ENCODE data around the gene ABR.

The ABR gene

GRCh38 chr17:1030684-1031532 lies 148.9 kb downstream of the ABR start:
- DNase-seq (ENCODE audit: low spot score), result no peak

DNA sequence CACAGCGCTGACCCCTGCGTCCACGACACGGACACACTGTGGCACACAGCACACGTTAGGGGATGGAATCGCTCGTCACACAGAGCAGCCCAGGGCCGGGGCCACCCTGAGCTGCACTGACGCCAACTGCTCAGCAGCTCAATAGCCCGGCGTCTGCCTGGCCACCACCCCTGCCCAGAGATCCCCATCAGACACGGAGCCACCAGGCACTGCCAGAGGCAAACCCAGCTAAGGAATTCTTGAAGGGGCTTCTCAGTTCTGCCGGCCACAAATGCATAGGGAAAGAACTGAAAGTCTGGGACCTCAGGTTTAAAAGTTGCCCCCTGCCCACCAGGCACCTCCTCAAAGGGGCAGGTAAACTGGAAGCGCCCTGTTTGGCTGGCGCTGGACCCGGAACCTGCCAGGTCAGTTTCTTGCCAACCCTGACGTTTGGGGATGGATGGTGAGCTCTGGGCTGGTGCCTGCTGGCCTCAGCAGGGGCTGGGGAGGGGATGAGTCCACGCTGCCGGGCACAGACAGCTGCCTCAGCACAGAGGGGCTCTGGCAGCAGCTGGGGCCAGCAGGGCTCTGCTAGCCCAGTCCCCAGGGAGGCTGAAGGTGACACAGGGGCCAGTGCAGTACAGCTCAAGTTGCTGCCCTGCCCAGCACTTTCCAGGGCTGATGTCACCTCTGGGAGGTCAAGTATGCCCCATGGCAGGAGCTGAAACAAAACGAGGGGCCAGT lies 149.7 kb downstream of the ABR start:
- DNase-seq (ENCODE audit: low spot score), result no peak

DNA sequence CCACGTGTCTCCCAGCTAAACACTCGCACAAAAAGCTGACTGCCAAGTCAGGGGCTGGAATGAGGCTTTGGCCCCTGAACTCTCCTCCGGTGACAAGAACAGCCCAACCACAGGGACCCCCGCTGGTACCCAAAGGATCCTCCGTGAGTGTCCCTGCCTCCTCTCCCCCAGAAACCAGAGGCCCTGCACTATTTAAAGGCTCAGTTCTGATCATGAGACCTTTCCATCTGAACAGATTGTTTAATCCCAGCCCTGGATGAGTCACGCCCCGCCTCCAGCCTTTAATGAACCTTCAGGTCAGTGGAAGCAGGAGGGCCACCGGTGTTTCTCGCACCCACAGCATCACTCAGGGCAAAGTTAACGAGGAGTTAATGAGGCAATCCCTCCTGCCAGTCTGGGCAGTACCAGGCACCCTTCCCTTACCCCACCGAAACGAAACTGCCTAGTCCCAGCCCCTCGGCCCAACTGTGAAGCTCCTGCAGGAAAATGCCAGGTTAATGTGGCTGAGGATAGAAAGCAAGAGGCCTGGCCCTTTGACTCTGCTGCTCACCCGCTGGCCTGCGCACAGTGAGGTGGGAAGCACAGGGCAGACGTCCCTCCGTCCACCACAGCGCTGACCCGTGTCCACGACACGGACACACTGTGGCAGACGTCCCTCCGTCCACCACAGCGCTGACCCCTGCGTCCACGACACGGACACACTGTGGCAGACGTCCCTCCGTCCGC lies 150.4 kb downstream of the ABR start:
- DNase-seq (ENCODE audit: low spot score), result peak; percentile 77

GRCh38 chr17:1027044-1027443 lies 152.7 kb downstream of the ABR start:
- no peak for DNase-seq (ENCODE audit: low spot score)

DNA sequence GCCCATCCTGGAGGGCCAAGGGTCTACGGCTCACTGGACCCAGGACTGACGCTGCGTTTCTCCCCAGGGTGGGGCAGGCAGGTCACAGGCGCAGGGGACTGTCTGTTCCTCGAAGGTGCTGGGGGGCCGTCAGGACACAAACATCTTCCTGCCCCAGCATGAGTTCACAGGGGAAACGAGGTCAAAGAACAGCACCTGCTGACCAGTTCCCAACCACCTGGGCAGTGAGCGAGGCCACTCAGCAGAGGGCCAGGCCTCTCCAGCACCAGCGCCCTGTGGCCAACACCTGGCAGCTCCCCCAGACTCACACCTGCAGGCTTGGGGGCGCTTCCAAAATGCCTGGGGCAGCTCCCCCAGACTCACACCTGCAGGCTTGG lies 153.2 kb downstream of the ABR start:
- no peak for DNase-seq (ENCODE audit: low spot score)

DNA sequence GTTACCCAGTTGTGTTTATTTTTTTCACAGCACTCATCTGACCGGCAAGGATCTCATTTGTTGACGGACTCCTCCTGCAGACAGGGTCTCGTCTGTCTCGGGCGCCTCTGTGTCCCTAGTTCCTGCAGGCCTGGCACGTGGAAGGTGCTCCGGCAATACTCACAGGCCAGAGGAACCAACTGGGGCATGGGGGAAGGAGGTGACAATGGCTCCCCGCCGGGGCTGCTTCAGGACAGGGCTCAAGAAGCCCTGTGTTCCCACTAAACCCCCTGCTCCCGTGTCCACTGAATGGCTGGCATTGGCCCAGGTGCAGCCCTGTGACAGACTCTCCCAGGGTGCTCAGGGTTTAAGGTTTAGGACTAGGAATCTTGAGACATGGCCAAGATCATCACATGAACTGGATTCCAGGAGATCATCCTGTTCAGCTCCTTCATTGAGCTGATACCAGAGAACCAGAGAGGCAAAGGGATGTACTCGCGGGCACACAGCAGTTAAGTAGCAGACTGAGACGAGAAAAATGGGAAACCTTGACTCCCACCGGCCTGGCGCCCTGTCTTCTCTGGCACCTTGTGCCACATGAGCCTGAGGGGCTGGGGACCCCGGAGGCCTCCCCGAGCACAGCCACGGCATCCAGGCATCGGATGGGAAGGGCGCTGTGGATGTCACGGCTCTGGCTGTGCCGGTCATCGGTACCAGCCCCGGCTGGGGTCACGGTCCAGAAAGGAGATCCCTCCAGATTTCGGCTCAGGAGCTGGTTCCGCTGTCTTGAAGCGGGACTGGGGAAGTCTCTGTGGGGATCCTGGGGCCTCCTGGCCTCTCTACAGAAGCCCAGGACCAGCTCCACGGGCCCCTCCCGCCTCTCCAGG lies 153.8 kb downstream of the ABR start:
- DNase-seq (ENCODE audit: low spot score), result no peak

DNA sequence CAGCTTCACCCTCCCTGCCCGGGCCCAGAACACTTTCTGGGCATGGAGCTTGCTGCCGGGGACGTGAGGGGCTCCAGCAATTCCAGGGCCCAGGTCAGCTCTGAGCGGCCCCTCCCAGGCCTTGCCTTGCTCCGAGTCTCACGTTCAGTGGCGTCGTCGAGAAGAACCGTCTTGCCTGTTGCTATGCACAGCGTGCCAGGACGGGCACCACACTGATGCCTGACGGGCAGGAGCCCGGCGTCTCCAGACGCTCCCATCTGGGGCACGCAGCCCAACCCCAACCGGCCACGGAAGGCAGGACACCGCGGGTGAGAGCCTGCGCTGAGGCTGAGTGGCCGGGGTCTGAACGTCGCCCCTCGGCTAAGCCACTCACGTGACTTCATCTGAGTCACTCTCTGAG lies 155.7 kb downstream of the ABR start:
- no peak for DNase-seq (ENCODE audit: low spot score)

- DNase-seq (ENCODE audit: low spot score), result no peak
These were observed 157.3 kb downstream of the ABR start for GRCh38 chr17:1022278-1023024.

DNA sequence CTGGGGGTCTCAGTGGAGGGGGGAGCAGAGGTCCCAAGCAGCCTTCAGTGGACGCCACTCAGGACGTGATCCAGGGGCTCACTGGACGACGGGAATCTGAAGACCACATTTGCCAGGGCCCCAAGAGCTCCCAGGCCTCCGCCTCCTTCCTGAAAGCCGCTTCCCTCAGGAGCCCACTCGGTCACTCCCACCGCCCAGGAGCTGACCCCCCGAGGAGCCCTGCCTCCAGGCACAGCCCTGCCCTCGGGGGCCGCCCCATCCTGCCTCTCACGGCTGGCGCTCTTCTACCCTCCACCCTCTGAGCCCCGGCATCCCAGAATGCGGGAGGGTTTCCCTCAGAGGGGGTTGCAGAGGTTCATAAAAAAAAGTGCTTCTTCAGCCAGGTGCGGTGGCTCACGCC lies 158.6 kb downstream of the ABR start:
- DNase-seq (ENCODE audit: low spot score), result no peak

GRCh38 chr17:1019451-1019850 lies 160.3 kb downstream of the ABR start:
- DNase-seq (ENCODE audit: low spot score), result no peak

DNA sequence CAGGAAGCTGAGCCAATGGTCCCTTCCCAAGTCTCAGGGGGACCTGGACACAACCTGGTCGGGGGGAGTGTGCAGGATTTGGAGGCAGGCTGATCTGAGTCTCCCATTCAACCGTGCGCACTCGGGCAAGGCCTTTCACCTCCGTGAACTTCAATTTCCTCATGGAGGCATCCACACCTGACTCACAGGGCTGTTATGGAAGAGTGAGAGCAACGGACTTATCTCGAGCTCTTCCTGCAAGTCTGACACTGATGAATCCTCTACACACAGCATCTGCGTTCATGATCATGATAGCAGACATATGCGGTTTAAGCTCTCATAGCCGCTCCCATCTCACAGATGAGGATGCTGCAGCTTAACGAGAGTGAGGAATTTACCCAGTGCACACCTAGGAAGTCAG lies 161.2 kb downstream of the ABR start:
- no peak for DNase-seq (ENCODE audit: low spot score)

- DNase-seq (ENCODE audit: low spot score), result no peak
These were observed 166.1 kb downstream of the ABR start for GRCh38 chr17:1013729-1014090.

DNA sequence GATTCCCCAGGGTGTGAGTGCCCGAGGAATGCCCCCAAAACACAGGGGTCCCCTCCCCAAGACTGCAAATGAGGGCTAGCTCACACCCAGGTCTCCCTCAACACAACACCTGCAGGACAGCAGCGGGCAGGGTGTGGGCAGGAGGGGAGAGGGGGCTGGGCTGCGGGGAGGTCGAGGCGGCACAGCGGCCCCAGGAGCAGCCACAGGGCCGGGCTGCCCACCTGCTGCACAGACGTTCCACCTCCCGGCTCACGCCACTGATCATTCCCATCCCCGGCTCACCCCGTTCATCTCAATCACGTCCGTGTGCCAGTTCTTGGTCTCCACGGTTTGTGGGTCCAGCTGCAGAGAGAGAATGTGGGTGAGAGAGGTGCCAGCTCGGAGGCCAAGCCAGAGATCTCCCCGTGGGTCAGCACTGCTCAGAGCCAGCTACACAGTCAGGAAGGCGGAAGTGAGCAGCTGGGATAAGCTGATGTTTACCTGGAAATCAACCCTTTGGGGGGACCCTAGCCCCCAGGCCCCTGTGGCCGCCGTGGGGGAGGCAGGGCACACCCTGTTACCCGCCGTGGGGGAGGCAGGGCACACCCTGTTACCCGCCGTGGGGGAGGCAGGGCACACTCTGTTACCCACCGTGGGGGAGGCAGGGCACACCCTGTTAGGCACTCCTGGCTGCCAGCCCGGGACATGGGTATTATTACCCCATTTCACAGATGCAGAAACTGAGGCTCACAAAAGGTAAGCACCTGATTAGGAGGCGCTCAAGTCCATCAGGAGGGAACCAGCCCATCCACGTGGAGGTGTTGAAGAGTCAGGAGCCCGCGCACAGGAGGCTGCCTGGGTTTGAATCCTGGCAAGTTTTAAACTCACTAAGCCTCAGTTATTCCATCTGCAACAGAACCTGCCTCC lies 166.7 kb downstream of the ABR start:
- no peak for DNase-seq (ENCODE audit: low spot score)

DNA sequence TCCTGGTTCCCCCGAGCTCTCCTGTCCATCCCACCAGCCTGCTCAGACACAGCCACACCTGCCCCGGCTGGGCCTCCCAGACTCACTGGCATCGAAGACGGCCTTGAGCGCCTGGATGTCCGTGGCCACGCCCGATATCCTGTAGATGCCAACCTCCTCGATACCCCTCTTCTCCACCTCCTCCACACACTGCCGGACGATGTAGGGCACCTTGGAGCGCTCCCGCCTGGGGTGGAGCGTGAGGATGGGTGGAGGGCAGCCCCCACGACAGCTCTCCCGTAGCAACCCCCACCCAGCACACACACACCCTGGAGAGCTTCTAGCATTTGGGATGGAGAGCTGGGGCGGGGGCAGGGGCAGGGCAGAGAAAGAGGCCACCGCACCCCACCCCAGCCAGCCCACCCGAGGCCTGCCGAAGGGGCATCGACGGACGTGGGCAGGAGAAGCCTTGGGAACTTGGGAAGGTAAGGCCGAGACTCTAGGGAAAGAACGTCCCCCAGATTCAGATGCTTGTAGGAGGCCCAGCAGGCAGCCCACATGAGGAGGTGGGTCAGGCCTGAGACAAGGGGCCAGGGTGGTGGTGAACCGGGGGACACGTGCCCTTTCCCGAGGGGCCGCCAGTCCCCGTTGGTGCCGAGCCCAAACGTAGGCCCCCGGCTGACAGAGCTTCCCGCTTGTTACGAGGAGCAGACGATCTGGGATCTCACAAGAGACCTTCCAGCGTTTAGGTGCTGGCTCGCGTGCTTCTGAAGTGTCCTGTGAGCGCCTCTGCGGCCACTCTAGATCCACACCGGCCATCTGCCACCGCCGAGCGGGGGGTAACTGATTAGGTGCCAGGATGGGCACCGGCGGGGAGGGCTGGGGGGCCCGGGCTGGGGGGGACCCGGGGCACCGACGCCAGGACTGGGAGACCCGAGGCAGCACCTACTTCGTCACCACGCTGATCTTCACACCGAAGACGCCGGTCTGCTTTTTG lies 167.7 kb downstream of the ABR start:
- DNase-seq (ENCODE audit: low spot score), result no peak

- DNase-seq (ENCODE audit: low spot score), result no peak
These were observed 168.6 kb downstream of the ABR start for GRCh38 chr17:1011138-1011537.

DNA sequence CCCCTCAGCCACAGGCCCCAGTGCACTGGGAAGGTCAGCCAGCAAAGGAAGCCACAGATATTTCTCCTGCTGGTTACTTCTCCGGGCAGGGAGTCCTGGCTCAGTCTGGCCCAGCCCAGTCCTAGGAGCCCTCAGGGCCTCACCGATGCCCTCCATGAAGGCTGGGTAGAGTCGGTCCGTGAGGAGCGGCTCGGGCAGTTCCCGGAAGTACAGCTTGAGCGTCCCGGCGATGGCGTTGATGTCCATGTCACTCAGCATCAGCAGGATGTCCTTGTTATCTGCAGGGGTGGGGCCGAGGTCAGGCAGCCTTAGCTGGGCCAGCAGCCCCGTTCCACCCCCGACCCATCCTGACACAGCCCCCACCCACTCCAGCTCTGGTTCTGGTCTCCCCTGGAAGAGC lies 169.2 kb downstream of the ABR start:
- DNase-seq (ENCODE audit: low spot score), result no peak

DNA sequence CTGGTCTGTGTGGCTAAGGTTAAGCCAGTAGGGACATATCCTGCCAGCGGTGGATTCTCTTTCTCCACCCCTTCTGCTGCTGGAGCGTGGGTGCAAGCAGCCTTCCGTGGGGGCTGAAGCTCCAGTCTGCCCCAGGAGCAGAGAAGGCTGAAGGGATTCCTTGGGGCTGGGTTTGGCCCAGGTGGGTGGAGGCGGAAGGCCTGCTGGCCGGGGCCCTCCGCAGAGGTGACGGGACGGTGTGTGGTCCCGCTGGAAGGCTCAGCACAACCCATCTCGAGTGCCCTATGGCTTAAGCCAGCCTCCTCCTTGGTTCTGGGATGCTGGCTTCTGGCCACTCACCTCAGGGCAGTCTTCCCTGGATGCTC lies 169.7 kb downstream of the ABR start:
- no peak for DNase-seq (ENCODE audit: low spot score)

GRCh38 chr17:1009229-1010085 lies 170.3 kb downstream of the ABR start:
- no peak for DNase-seq (ENCODE audit: low spot score)

Data from AG20443 (cell line).